ENCODE measurements around the gene AAMP. TPM values are rescaled to one million over a fixed set of nuclear protein-coding genes. Genes with fewer than 3 reads are reported as not detected.

The AAMP gene
- total RNA-seq, 1 donor from 2014 or later, result 205 TPM

DNA sequence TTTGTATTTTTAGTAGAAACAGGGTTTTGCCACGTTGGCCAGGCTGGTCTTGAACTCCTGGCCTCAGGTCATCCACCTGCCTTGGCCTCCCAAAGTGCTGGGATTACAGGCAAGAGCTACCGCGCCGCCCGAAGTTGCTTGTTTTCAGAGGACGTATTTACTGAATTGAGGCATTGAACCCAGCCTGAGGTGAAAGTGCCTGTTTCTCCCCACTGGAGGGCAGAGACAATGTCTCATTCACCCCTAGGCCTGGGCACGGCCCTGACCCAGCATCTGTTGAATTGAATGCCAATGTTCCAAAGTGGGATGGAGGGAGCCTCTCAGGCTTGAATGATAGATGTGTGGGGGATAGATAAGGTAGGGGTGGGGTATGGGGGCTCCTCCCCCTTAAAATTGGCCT is 26.9 kb upstream of the AAMP start:
- no peak for DNase-seq (ENCODE audit: low read depth)
- FAIRE-seq, result no peak
- H3K27me3 ChIP-seq (ENCODE audit: control insufficient read depth, insufficient read depth, low read length), result no peaks in the 10 kb centered on the region
- TF ChIP-seq, protein P1, sequence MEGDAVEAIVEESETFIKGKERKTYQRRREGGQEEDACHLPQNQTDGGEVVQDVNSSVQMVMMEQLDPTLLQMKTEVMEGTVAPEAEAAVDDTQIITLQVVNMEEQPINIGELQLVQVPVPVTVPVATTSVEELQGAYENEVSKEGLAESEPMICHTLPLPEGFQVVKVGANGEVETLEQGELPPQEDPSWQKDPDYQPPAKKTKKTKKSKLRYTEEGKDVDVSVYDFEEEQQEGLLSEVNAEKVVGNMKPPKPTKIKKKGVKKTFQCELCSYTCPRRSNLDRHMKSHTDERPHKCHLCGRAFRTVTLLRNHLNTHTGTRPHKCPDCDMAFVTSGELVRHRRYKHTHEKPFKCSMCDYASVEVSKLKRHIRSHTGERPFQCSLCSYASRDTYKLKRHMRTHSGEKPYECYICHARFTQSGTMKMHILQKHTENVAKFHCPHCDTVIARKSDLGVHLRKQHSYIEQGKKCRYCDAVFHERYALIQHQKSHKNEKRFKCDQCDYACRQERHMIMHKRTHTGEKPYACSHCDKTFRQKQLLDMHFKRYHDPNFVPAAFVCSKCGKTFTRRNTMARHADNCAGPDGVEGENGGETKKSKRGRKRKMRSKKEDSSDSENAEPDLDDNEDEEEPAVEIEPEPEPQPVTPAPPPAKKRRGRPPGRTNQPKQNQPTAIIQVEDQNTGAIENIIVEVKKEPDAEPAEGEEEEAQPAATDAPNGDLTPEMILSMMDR (IDR thresholded peaks at IDR 0.05; ENCODE audit: insufficient read depth, low read length, severe bottlenecking), result no peak
- no peaks in the 10 kb centered on the region for H3K36me3 ChIP-seq (ENCODE audit: control insufficient read depth, insufficient read depth, low read length)
- H3K4me3 ChIP-seq (ENCODE audit: low read depth, low read length), result no peak overlapping the region

DNA sequence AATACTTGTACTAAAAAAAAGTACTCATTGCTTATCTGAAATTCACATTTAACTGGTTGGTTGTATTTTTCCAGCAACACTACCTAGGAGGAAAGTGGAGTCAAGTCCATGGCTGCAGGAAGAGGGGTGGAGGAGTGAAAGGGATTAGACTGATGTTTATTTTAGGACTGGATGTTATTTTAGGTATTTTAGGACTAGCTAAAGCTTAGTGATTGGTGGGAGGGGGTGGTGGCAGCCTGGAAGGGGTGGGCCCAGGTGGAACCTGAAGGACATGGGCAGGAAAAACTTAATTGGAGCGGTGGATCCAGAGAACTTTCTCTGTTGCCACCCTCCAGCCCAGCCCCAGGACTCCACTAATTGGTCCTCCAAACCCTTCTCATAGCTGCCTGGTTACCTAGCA is 26.3 kb upstream of the AAMP start:
- TF ChIP-seq, protein P1 (IDR thresholded peaks at IDR 0.05; ENCODE audit: insufficient read depth, low read length, severe bottlenecking), result no peak
- FAIRE-seq (no peak), DNase-seq (ENCODE audit: low read depth) (no peak)
- no peaks in the 10 kb centered on the region for H3K27me3 ChIP-seq (ENCODE audit: control insufficient read depth, insufficient read depth, low read length)
- H3K36me3 ChIP-seq (ENCODE audit: control insufficient read depth, insufficient read depth, low read length), result no peaks in the 10 kb centered on the region
- H3K4me3 ChIP-seq (ENCODE audit: low read depth, low read length), result no peak overlapping the region

DNA sequence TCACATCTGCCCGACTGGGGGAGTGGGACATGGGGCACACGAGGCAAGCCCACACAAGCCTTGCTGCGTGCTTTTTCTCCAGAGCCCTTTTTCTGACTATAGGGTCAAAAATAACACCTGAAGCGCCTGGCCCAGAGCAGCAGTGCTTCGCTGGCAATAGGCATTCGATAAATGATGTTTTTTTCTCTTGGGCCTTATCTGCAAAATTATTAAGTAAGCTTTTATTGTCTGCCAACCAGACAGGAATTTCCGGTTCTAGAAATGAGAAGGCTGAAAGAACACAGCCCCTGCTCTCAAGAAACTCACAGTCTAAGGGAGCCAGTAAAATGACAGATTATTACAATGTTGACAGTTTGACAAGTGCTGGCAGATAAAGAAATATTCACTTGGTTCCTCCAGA is 25.1 kb upstream of the AAMP start:
- FAIRE-seq, result no peak
- peak; percentile 89 for DNase-seq (ENCODE audit: low read depth)
- Histone ChIP-seq H3K36me3 (ENCODE audit: control insufficient read depth, insufficient read depth, low read length) (no peaks in the 10 kb centered on the region), H3K4me3 (ENCODE audit: low read depth, low read length) (no peak overlapping the region), H3K27me3 (ENCODE audit: control insufficient read depth, insufficient read depth, low read length) (no peaks in the 10 kb centered on the region)
- TF ChIP-seq, protein P1 (IDR thresholded peaks at IDR 0.05; ENCODE audit: insufficient read depth, low read length, severe bottlenecking), result no peak

DNA sequence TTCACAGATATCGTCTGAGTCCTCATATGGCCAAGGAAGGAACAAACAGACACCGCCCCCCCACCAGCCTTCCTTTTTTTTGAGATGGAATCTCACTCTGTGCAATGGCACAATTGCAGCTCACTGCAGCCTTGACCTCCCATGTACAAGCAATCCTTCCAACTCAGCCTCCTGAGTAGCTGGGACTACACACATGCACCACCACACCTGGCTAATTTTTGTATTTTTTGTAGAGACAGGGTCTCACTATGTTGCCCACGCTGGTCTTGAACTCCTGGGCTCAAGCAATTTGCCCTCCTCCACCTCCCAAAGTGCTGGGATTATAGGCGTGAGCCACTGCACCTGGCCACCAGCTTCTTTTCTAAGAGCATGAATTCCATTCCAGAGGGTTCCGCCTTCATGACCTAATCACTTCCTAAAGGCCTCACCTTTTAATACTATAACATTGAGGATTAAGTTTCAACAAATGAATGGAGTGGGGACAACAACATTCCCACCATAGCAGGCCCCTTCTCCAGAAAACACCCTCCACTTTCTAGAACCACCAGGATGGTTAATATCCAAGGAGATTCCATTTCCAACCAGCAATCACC is 24.6 kb upstream of the AAMP start:
- Histone ChIP-seq H3K27me3 (ENCODE audit: control insufficient read depth, insufficient read depth, low read length) (no peaks in the 10 kb centered on the region), H3K4me3 (ENCODE audit: low read depth, low read length) (no peak overlapping the region), H3K36me3 (ENCODE audit: control insufficient read depth, insufficient read depth, low read length) (no peaks in the 10 kb centered on the region)
- FAIRE-seq, result no peak
- DNase-seq (ENCODE audit: low read depth), result peak; percentile 79
- TF ChIP-seq, protein P1 (IDR thresholded peaks at IDR 0.05; ENCODE audit: insufficient read depth, low read length, severe bottlenecking), result no peak

DNA sequence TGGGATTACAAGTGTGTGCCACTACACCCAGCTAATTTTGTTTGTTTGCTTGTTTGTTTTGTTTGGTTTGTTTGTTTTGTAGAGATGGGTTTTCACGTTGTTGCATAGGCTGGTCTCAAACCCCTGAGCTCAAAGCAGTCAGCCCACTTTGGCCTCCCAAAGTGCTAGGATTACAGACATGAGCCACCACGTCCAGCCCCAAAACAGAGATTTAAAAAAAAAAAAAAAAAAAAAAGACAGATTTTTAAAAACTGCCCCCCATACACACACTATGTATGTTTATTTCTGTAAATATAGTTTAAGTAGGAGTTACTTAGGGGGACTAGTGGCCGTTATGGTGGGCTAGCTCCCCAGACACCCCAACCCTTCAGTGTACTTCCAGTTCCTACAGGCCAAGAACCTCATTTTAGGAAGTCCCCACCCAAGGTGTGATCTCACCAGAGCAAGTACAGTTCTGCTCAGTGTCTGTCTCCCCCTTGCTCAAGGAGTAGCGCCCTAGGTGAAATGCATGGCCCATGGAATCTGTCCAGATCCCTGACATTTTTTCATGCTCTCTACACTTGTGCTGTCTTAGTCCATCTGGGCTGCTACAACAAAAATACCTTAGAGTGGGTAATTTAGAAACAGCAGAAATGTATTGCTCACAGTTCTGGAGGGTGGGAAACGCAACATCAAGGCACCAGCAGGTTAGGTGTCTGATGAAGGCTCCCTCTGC is 23.9 kb upstream of the AAMP start:
- TF ChIP-seq, protein P1 (IDR thresholded peaks at IDR 0.05; ENCODE audit: insufficient read depth, low read length, severe bottlenecking), result no peak
- Histone ChIP-seq H3K36me3 (ENCODE audit: control insufficient read depth, insufficient read depth, low read length) (no peaks in the 10 kb centered on the region), H3K27me3 (ENCODE audit: control insufficient read depth, insufficient read depth, low read length) (no peaks in the 10 kb centered on the region), H3K4me3 (ENCODE audit: low read depth, low read length) (no peak overlapping the region)
- DNase-seq (ENCODE audit: low read depth), result no peak
- FAIRE-seq, result no peak
